ENCODE measurements around the gene UST.
A peak's percentile ranks its signal among the peaks of the same experiment; 100 is the strongest.

Gene UST

DNA sequence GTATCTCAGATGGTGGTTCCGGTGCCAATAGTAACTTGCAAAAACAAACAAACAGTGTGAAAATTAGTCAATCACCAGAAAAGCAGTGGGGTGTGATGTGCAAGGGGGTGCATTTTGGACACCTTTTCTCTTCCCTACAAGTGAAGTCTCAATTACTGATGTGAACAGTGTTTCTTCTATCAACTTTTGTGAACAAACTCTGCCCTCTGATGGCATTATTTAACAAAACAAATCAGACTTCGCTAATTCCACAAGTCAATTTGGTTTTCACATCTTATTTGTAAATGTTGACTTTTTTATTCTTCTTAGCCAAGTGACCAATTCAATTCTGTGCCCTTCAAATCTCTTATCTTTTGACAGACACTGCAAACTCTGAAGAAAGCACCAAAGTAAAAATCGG is 212.2 kb downstream of the UST start:
- no peaks in the 10 kb centered on the region for H3K27me3 Mint-ChIP-seq
- H3K27ac Mint-ChIP-seq = no peak overlapping the region
- no peak for ATAC-seq (replicated peaks)
- H3K36me3 Mint-ChIP-seq (ENCODE audit: insufficient read depth) = no peaks in the 10 kb centered on the region
- H3K4me1 Mint-ChIP-seq (ENCODE audit: low read depth in 2 of 2) = peaks cover 0 to 2% of the 10 kb centered on the region in 2 donors
- DNase-seq = no peak
- no peak overlapping the region for H3K4me3 Mint-ChIP-seq
- H3K9me3 Mint-ChIP-seq = no peaks in the 10 kb centered on the region

DNA sequence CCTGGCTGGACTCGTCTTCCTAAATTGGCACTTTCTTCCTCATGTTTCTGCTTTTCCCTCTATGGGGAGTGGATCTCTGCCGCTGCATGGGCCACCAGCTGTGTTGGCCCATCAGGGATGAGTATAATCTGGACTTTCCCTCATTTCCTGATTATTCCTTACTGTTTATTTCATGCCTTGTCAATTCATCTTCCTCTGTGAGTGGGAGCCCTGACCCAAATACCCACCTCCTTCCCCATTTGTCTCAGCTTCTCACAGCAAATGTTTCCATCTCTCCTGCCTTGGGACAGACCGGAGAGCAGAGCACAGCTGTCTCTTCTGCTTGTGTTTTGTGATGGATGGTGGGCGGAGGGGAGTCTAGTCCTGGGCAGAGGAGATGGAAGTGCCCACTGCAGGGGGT is 212.7 kb downstream of the UST start:
- no peaks in the 10 kb centered on the region for H3K9me3 Mint-ChIP-seq
- H3K27me3 Mint-ChIP-seq = no peaks in the 10 kb centered on the region
- no peak overlapping the region for H3K4me3 Mint-ChIP-seq
- H3K4me1 Mint-ChIP-seq (ENCODE audit: low read depth in 2 of 2) = peaks cover 0 to 2% of the 10 kb centered on the region in 2 donors
- DNase-seq = no peak
- no peak for ATAC-seq (replicated peaks)
- H3K36me3 Mint-ChIP-seq (ENCODE audit: insufficient read depth) = no peaks in the 10 kb centered on the region
- H3K27ac Mint-ChIP-seq = no peak overlapping the region

DNA sequence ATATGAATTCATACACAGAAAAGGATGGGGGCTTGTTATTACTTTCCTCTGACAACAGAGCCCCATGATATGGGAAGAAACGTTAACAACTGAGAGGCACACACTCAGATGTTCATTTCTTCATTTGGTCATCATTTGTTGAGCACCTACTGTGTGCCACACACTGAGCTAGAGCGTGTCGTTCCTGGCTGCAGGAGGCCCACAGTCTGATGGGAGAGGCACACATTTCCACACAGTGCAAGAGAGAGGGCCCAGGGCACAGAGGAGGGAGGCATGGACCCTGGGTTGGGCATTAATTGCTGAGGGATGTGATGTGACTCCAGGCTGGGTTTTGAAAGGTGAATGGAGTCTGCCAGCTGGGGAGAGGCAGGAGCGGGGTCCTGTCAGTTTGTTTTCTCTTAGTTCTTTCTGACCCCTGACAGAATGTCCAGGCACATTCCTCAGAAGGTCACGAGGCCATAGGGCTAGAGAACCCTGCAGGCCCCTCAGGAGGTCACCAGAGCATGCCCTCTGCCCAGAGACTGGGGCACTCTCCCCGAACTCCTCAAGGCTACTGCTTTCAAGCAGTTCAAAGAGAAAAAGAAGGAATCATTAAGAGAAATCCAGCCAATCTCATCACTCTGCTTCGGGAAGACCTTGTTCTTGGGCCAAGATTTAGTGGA is 216.2 kb downstream of the UST start:
- ATAC-seq (replicated peaks) (no peak), DNase-seq (no peak)
- no peaks in the 10 kb centered on the region for H3K9me3 Mint-ChIP-seq
- H3K27ac Mint-ChIP-seq = no peak overlapping the region
- H3K36me3 Mint-ChIP-seq (ENCODE audit: insufficient read depth) = no peaks in the 10 kb centered on the region
- H3K4me3 Mint-ChIP-seq = no peak overlapping the region
- H3K27me3 Mint-ChIP-seq = no peaks in the 10 kb centered on the region
- H3K4me1 Mint-ChIP-seq (ENCODE audit: low read depth in 2 of 2) = peaks cover 0 to 2% of the 10 kb centered on the region in 2 donors

DNA sequence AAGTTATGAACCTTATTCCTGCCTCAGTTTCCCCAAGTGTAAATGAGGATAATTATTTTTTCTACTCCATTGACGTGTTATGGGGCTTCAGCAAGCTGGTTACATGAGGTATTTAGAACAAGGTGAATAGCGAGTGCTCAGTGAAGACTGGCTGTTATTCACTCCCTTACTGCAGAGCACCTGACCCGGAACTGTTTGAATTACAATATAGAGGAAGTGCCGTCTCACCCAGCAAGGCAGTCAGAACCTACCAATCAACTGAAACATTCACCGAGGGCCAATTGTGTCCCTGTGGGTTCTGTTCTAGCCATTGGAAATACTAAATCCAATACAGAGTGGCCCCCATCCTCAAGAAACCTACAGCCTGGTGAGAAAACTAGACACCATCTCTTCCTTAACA is 216.9 kb downstream of the UST start:
- no peak overlapping the region for H3K4me3 Mint-ChIP-seq
- no peak overlapping the region for H3K27ac Mint-ChIP-seq
- DNase-seq (no peak), ATAC-seq (replicated peaks) (no peak)
- no peaks in the 10 kb centered on the region for H3K9me3 Mint-ChIP-seq
- no peaks in the 10 kb centered on the region for H3K27me3 Mint-ChIP-seq
- no peaks in the 10 kb centered on the region for H3K36me3 Mint-ChIP-seq (ENCODE audit: insufficient read depth)
- peaks cover 0 to 2% of the 10 kb centered on the region in 2 donors for H3K4me1 Mint-ChIP-seq (ENCODE audit: low read depth in 2 of 2)

DNA sequence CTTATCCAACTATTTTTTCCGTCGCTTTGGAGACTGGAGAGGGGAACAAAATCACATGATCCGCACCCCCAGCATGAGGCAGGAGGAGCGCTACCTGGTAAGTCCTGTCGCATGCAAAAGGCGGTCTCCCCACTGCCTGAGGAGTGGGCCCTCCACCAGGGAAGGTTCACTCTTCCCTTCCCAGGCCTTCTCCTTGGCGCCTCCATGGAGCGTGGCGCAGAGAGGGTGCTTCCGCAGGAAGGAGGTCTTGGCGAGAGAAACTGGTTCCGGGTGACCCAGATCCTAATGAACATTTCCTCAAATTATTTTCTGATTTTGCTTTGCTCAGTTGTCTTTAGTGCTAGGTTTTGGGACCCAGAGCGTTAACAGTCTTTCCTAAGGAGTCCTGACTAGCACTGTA is 217.6 kb downstream of the UST start:
- ATAC-seq (replicated peaks) (no peak), DNase-seq (no peak)
- H3K4me3 Mint-ChIP-seq = no peak overlapping the region
- no peak overlapping the region for H3K27ac Mint-ChIP-seq
- no peaks in the 10 kb centered on the region for H3K9me3 Mint-ChIP-seq
- no peaks in the 10 kb centered on the region for H3K27me3 Mint-ChIP-seq
- no peaks in the 10 kb centered on the region for H3K36me3 Mint-ChIP-seq (ENCODE audit: insufficient read depth)
- peaks cover 0 to 2% of the 10 kb centered on the region in 2 donors for H3K4me1 Mint-ChIP-seq (ENCODE audit: low read depth in 2 of 2)

DNA sequence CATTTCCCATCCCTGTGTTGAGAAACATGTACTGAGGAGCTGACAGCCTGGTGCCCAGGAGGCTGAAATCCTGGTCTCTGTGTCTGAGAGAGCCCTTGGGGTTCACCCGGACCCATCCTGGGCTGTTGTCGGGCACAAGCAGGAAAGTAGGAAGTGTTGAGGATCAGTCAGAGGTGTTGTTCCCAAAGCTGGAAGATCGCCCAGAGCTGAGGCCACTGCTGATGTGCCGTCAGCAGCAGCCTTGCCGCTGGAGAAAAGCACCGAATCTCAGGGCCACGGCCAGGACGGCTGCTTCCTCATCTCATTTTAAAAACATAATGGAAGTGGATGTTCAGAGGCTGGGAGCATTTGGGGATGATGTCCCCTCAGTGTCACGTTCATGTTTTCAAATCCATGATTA is 218.5 kb downstream of the UST start:
- no peak for ATAC-seq (replicated peaks)
- no peaks in the 10 kb centered on the region for H3K9me3 Mint-ChIP-seq
- no peaks in the 10 kb centered on the region for H3K4me1 Mint-ChIP-seq (ENCODE audit: low read depth in 2 of 2)
- H3K27me3 Mint-ChIP-seq = no peaks in the 10 kb centered on the region
- H3K36me3 Mint-ChIP-seq (ENCODE audit: insufficient read depth) = no peaks in the 10 kb centered on the region
- peak overlapping the region in 1 of 2 donors; percentile 52 for H3K27ac Mint-ChIP-seq
- no peak overlapping the region for H3K4me3 Mint-ChIP-seq
- no peak for DNase-seq

DNA sequence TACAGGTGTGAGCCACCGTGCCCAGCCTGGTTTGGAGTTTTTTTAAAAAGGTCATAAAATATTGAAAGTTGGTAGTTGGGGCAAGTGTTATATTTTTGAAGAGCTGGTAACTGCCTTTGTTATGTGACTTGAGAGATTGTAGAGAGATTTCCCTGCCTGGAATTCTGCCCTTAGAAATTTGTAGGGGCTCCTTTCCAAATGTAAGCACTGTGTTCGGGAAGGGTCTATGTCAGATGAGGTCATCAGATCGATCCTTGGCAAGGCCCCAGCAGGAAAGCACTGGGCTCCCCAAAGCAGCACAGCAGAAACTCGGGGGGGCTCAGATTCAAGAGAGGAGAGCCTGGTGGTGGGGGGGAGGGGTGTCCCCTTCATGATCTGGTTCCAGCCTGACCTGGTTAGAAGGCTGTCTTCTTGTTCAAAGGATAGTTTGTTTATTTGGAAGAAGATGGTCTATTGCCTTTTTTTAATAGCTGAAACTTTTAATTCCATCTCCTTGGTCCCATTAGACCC is 220.2 kb downstream of the UST start:
- ATAC-seq (replicated peaks) = no peak
- Mint-ChIP-seq H3K4me3 (no peak overlapping the region), H3K9me3 (no peaks in the 10 kb centered on the region), H3K27me3 (no peaks in the 10 kb centered on the region), H3K36me3 (ENCODE audit: insufficient read depth) (no peaks in the 10 kb centered on the region), H3K27ac (peak overlapping the region in 1 of 2 donors; percentile 35), H3K4me1 (ENCODE audit: low read depth in 2 of 2) (peaks cover 4 to 7% of the 10 kb centered on the region in 2 donors)
- no peak for DNase-seq

DNA sequence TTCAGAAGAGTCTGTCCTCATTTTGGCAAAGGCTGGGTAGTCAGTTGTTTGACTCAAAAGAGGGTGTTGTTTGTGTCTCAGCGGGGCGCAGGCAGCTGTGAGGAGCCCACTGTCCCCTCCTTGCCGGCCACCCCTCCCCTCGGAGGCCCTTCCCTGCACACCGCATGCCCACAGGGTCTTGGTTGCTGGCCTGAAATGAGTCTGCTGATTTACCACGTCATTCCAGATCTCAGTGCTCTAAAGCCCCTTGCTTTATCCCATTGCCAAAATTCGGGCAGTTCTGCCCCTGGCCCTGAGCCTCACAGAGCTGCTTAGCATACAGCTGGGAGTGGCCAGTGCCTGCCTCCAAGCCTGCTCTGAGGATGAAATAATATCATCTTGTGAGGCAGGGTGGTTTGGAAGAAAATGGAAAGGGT is 220.7 kb downstream of the UST start:
- H3K36me3 Mint-ChIP-seq (ENCODE audit: insufficient read depth) = no peaks in the 10 kb centered on the region
- no peak overlapping the region for H3K27ac Mint-ChIP-seq
- H3K4me3 Mint-ChIP-seq = no peak overlapping the region

DNA sequence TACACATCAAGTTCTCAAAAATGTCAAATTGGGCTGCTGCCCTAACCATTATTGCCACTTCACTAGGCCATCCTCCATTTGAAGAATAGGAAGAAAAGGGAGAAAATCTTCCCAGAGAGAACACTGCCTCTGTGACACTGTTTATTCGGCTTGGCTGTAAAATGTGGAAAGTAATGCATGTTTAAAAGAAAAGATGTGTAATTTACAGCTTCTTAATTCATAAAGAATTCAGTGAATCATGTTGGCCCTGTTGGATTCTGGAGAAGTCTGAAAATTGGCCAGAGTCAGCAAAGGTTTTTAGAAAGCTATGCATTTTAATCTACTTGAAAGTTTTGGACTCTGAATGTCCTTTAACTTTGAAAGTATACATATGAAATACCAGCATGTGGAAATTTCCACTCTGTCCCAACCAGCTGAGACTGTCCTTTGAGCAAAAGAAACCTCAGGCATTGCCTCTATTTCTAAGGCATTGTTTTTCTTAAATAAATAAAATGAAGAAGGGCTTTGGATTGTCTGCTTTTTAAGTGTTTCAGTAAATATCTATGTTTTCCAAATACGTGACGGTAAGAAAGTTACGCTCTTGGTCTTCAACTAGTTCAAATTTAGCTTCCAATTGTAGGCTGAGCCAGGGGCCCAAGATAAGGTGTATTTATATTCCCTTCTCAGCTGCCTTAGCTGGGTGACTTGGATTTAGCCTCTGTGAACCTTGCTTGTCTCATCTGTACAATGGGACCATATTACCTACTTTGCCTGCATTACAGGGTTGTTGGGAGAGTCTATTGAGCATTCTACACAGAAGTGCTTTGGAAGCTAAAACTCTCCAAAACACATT is 222.2 kb downstream of the UST start:
- H3K36me3 Mint-ChIP-seq (ENCODE audit: insufficient read depth) = no peaks in the 10 kb centered on the region
- peak overlapping the region in 1 of 2 donors; percentile 32 for H3K27ac Mint-ChIP-seq
- DNase-seq (no peak), ATAC-seq (replicated peaks) (no peak)
- H3K4me3 Mint-ChIP-seq = no peak overlapping the region
- peaks cover 6 to 10% of the 10 kb centered on the region in 2 donors for H3K4me1 Mint-ChIP-seq (ENCODE audit: low read depth in 2 of 2)
- H3K9me3 Mint-ChIP-seq = no peaks in the 10 kb centered on the region
- no peaks in the 10 kb centered on the region for H3K27me3 Mint-ChIP-seq

More for the DNA sequence above, 220.7 kb downstream of the UST start:
- DNase-seq (no peak), ATAC-seq (replicated peaks) (no peak)
- Mint-ChIP-seq H3K9me3 (no peaks in the 10 kb centered on the region), H3K4me1 (ENCODE audit: low read depth in 2 of 2) (peaks cover 6 to 10% of the 10 kb centered on the region in 2 donors), H3K27me3 (no peaks in the 10 kb centered on the region)

DNA sequence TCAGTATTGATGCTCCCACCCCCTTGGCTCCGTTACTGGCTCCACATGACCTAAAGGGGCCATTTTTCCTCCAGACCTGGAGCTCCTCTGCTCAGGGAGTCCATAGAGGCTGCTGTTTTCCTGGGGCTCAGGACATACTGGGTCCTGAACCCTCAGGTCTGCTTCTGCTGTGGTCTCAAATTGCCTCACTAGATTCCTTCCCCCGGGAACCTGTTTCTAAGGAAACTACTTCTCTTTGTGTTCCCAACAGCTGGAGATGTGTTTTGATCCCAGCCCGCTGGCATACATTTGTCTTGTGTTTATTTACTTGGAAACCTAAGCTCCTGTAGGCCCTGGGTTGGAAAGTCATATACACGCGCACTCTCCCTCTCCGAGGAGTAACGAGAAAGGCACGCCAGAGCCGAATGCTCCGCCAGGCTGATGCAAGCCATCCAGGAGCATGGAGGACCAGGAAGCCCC is 222.8 kb downstream of the UST start:
- ATAC-seq (replicated peaks) = no peak
- H3K9me3 Mint-ChIP-seq = no peaks in the 10 kb centered on the region
- no peaks in the 10 kb centered on the region for H3K36me3 Mint-ChIP-seq (ENCODE audit: insufficient read depth)
- peaks cover 6 to 10% of the 10 kb centered on the region in 2 donors for H3K4me1 Mint-ChIP-seq (ENCODE audit: low read depth in 2 of 2)
- H3K27ac Mint-ChIP-seq = peak overlapping the region in 1 of 2 donors; percentile 32
- H3K27me3 Mint-ChIP-seq = no peaks in the 10 kb centered on the region
- no peak for DNase-seq
- no peak overlapping the region for H3K4me3 Mint-ChIP-seq

DNA sequence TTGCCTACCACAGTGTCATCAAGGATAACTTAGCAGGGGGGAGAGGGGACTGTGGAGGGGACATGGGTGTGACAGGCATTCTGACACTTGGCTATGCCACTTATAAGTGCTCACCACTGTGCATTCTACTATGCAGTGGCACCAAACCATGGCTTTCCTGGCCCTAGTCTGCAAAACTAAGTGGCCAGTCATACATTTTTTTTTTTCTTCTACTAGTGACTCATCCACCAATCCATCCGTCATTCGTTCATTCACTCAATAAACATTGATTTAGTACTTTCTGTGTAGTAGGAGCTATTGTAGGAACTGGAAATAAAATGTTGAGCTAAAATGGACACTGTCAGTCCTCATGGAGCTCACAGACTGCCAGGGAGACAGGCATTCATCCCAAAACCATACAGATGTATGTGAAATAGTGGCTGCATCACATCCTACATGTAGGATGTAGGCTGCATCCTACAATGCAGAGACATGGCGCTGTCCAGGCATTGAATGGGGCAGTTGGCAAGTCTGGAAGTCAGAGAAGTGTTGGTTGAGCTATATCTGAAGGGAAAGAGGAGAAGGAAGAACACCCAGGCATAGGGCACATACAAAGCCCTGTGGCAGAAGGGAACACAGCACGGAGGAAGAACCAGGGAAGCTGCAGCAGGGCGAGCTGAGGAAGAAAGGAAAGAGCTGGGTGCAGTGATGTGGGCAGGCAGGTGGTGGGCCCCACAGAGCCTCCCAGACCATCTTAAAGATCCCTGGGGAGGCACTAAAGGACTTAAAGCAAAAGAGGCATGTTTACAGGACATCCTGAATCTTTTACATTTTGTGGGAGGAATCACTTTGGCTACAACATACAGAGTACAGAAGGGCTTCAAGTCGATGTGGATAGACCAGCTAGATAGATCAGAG is 224.4 kb downstream of the UST start:
- ATAC-seq (replicated peaks) (no peak), DNase-seq (no peak)
- H3K36me3 Mint-ChIP-seq (ENCODE audit: insufficient read depth) = no peaks in the 10 kb centered on the region
- H3K4me1 Mint-ChIP-seq (ENCODE audit: low read depth in 2 of 2) = peaks cover 6 to 10% of the 10 kb centered on the region in 2 donors
- no peaks in the 10 kb centered on the region for H3K27me3 Mint-ChIP-seq
- H3K4me3 Mint-ChIP-seq = no peak overlapping the region
- H3K27ac Mint-ChIP-seq = peak overlapping the region in 1 of 2 donors; percentile 42
- no peaks in the 10 kb centered on the region for H3K9me3 Mint-ChIP-seq

DNA sequence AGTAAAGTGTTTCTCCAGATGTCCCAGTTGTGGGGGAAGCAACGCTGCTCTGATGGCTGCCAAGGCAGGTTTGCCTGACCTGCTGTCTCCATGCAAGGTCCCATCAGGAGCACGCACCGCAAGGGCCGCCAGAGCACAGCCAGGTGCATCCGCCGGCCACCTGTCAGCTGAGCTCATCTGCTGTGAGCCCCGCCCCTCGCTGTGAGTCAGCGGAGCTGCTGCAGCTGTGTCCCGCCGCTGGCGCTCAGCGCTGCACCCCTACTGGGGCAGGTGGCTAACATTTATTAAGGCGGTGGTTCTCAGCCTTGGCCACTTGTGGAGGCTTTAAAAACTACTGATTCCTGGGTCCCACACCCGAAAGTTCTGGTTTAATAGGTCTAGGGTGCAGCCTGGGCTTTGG is 225.7 kb downstream of the UST start:
- H3K27me3 Mint-ChIP-seq = no peaks in the 10 kb centered on the region
- ATAC-seq (replicated peaks) = peak; percentile 88
- peak overlapping the region in 1 of 2 donors; percentile 31 for H3K4me3 Mint-ChIP-seq
- peak; percentile 8 to 17 (median 12) for DNase-seq
- peak overlapping the region in 1 of 2 donors; percentile 42 for H3K27ac Mint-ChIP-seq
- no peaks in the 10 kb centered on the region for H3K9me3 Mint-ChIP-seq
- no peaks in the 10 kb centered on the region for H3K36me3 Mint-ChIP-seq (ENCODE audit: insufficient read depth)
- peaks cover 6 to 10% of the 10 kb centered on the region in 2 donors for H3K4me1 Mint-ChIP-seq (ENCODE audit: low read depth in 2 of 2)

Data from effector memory CD8-positive, alpha-beta T cell (primary cell).